GM19193 (cell line): ENCODE data around the gene MYADML2.

Source experiments
- POLR2A ChIP-seq: IDR thresholded peaks from 4 replicates; pipeline ENCODE4 v1.6.1; 2011; ENCODE audit not compliant: insufficient read depth, insufficient read length; ENCODE audit errors: extremely low read depth

MYADML2 gene

GRCh38 chr17:81983639-81984373, 36.8 kb upstream of the MYADML2 start:
- no peak for TF ChIP-seq POLR2A

- no peak for TF ChIP-seq POLR2A
Measured at GRCh38 chr17:81983011-81983638, 36.1 kb upstream of the MYADML2 start.

GRCh38 chr17:81980707-81981343, 33.8 kb upstream of the MYADML2 start:
- TF ChIP-seq POLR2A = no peak

- TF ChIP-seq POLR2A = no peak
Measured at GRCh38 chr17:81980122-81980521, 33.1 kb upstream of the MYADML2 start.

GRCh38 chr17:81978524-81979298, 31.7 kb upstream of the MYADML2 start:
- no peak for TF ChIP-seq POLR2A

- TF ChIP-seq POLR2A = peak; percentile 93
Measured at GRCh38 chr17:81977211-81977808, 30.3 kb upstream of the MYADML2 start, which contains the start of gene ASPSCR1. Gene ASPSCR1, plus strand, starts transcription at chr17:81977629. Its CDS starts 18 bp downstream, at chr17:81977647.

- no peak for TF ChIP-seq POLR2A
Measured at GRCh38 chr17:81976332-81977210, 29.5 kb upstream of the MYADML2 start.

GRCh38 chr17:81973432-81973831, 26.4 kb upstream of the MYADML2 start:
- TF ChIP-seq POLR2A = no peak

- no peak for TF ChIP-seq POLR2A
Measured at GRCh38 chr17:81968850-81969812, 22.1 kb upstream of the MYADML2 start.

- no peak for TF ChIP-seq POLR2A
Measured at GRCh38 chr17:81968396-81968745, 21.3 kb upstream of the MYADML2 start.

- no peak for TF ChIP-seq POLR2A
Measured at GRCh38 chr17:81967533-81968395, 20.7 kb upstream of the MYADML2 start.

GRCh38 chr17:81967244-81967532, 20.2 kb upstream of the MYADML2 start:
- TF ChIP-seq POLR2A = no peak
